K562 (cell line): Measurements from ENCODE around the gene IFNAR2. TPM values are rescaled to one million over a fixed set of nuclear protein-coding genes. Genes with fewer than 3 reads are reported as not detected.
A peak's percentile ranks its signal among the peaks of the same experiment; 100 is the strongest.

Experiments
- ATF7 ChIP-seq: fragments of 450-650 bp; IDR thresholded peaks from 2 replicates; pipeline ENCODE4 v1.7.1; 2014; ENCODE audit warnings: mild to moderate bottlenecking, moderate library complexity
- CSDE1 ChIP-seq, 2 experiments: fragments of 450-650 bp; IDR thresholded peaks; 2 replicates each; pipeline ENCODE4 v1.6.1; 2016; ENCODE audit warnings: mild to moderate bottlenecking in 1 of 2
- CUX1 ChIP-seq: fragments of 200-800 bp; sonication (Bioruptor generic); IDR thresholded peaks from 2 replicates; pipeline ENCODE4 v1.6.1; 2016; ENCODE audit warnings: missing genetic modification characterization, missing compliant biosample characterization
- FIP1L1 ChIP-seq: fragments of 200-400 bp; formaldehyde crosslinking; IDR thresholded peaks from 2 replicates; pipeline ENCODE4 v1.6.1; 2018; ENCODE audit warnings: mild to moderate bottlenecking, low read depth, low read length; ENCODE audit not compliant: poor library complexity, severe bottlenecking
- MAX ChIP-seq: sonication (generic); formaldehyde crosslinking; IDR thresholded peaks from 2 replicates; pipeline ENCODE4 v1.9.0; 2022; ENCODE audit warnings: mild to moderate bottlenecking, missing genetic modification reagents
- MAZ ChIP-seq, 2 experiments: fragments of 450-650 bp in 1 of 2; sonication (generic) in 1 of 2; formaldehyde crosslinking; IDR thresholded peaks in 1 of 2; conservative IDR thresholded peaks in 1 of 2; 2 replicates each; pipeline versions ENCODE4 v1.4.0 to v1.5.0; 2020; ENCODE audit warnings: mild to moderate bottlenecking in 1 of 2, missing genetic modification reagents in 1 of 2
- MEIS2 ChIP-seq: fragments of 450-650 bp; IDR thresholded peaks from 2 replicates; pipeline ENCODE4 v1.6.1; 2014; ENCODE audit warnings: mild to moderate bottlenecking; ENCODE audit not compliant: partially characterized antibody
- PRMT5 ChIP-seq: sonication (generic); formaldehyde crosslinking; IDR thresholded peaks from 2 replicates; pipeline ENCODE4 v1.5.0; 2020; ENCODE audit warnings: missing genetic modification reagents
- SAFB ChIP-seq: fragments of 200-400 bp; formaldehyde crosslinking; IDR thresholded peaks from 2 replicates; pipeline ENCODE4 v1.6.1; 2017; ENCODE audit warnings: low read depth, low read length, borderline replicate concordance
- SREBF2 ChIP-seq: sonication (generic); formaldehyde crosslinking; IDR thresholded peaks from 2 replicates; pipeline ENCODE4 v1.4.0; 2020; ENCODE audit warnings: mild to moderate bottlenecking, missing genetic modification reagents
- TAF15 ChIP-seq: fragments of 200-400 bp; formaldehyde crosslinking; IDR thresholded peaks from 2 replicates; pipeline ENCODE4 v1.6.1; 2017; ENCODE audit warnings: mild to moderate bottlenecking, low read depth, low read length, moderate library complexity
- TFE3 ChIP-seq: fragments of 450-650 bp; formaldehyde crosslinking; IDR thresholded peaks from 2 replicates; pipeline ENCODE4 v1.4.0; 2020; ENCODE audit warnings: mild to moderate bottlenecking, mixed read lengths
- USF2 ChIP-seq: sonication (generic); formaldehyde crosslinking; IDR thresholded peaks from 2 replicates; pipeline ENCODE4 v1.5.0; 2020; ENCODE audit warnings: missing genetic modification reagents
- XRCC4 ChIP-seq: IDR thresholded peaks from one replicate; pipeline ENCODE4 v1.6.1; 2011; ENCODE audit not compliant: insufficient read depth, insufficient read length; ENCODE audit errors: extremely low read depth
- ZBED1 ChIP-seq: IDR thresholded peaks from 2 replicates; pipeline ENCODE4 v1.6.1; 2014
- ZKSCAN8 ChIP-seq: fragments of 200-800 bp; sonication (Bioruptor generic); IDR thresholded peaks from 2 replicates; pipeline ENCODE4 v1.6.1; 2016; ENCODE audit warnings: missing genetic modification characterization, missing compliant biosample characterization
- ZNF133 ChIP-seq: fragments of 250-450 bp; sonication (Bioruptor Pico); IDR thresholded peaks from 2 replicates; pipeline ENCODE4 v1.4.0; 2020; ENCODE audit warnings: mild to moderate bottlenecking
- ZNF224 ChIP-seq: sonication (generic); formaldehyde crosslinking; IDR thresholded peaks from 2 replicates; pipeline ENCODE4 v1.8.0; 2022; ENCODE audit warnings: mild to moderate bottlenecking, missing genetic modification reagents
- ZNF263 ChIP-seq: sonication (generic); formaldehyde crosslinking; IDR thresholded peaks from 2 replicates; pipeline ENCODE4 v1.8.0; 2022; ENCODE audit warnings: mild to moderate bottlenecking, missing genetic modification reagents, borderline replicate concordance
- ZNF436 ChIP-seq: fragments of 250-450, 450-650 bp; sonication (Bioruptor Pico); formaldehyde crosslinking; IDR thresholded peaks from 2 replicates; pipeline ENCODE4 v1.7.0; 2020; ENCODE audit warnings: mild to moderate bottlenecking
- ZNF699 ChIP-seq: fragments of 250-450 bp; sonication (Bioruptor Pico); IDR thresholded peaks from 2 replicates; pipeline ENCODE4 v1.8.0; 2021; ENCODE audit warnings: mild to moderate bottlenecking, moderate library complexity; ENCODE audit not compliant: insufficient replicate concordance
- polyA plus RNA-seq, 8 experiments: library from polyadenylated mRNA; depleted of rRNA in 4 of 8; stranded (reverse) in 5 of 8; unstranded in 3 of 8; fragments of >200 nt; fragmentation: Nextera tagmentation in 2 of 8; fragmentation: Illumina TruSeq in 1 of 8; extraction: Ambion mirVana in 2 of 8; extraction: Trizol in 1 of 8; gene quantifications; 2 replicates each; pipeline versions ENCODE4 v1.2.1 to v1.2.3, GENCODE V29; 2011 to 2014; ENCODE audit warnings: inconsistent platforms in 1 of 8, missing spikeins in 1 of 8
- total RNA-seq, 7 experiments: library from RNA; depleted of rRNA in 6 of 7; stranded (reverse); fragments of >200 nt in 6 of 7; fragmentation: Illumina TruSeq in 2 of 7; extraction: Trizol in 2 of 7; gene quantifications; 2 replicates each; pipeline versions ENCODE4 v1.2.1 to v1.2.3, GENCODE V29; 2011 to 2021; ENCODE audit warnings: low replicate concordance in 1 of 7

IFNAR2 gene
- total and polyA plus RNA-seq, 9 of the 15 experiments (the other 6 are each of a cell fraction or from before 2014, with no cell fraction given) = 1.7 to 48.3 (median 8.4) TPM

- TF ChIP-seq XRCC4 (no peak), ATF7 (peak; percentile 52; the same call in 1 of the 2 replicates), CUX1 (CRISPR knock-in tag) (no peak), ZNF224 (CRISPR knock-in tag) (no peak), ZNF436 (CRISPR knock-in tag) (no peak), MEIS2 (no peak), USF2 (CRISPR knock-in tag) (peak; percentile 2; the same call in 1 of the 2 replicates), ZKSCAN8 (no peak), TFE3 (CRISPR knock-in tag) (no peak), CSDE1 (IDR thresholded peaks at IDR 0.05) (no peak), ZNF263 (CRISPR knock-in tag) (no peak), PRMT5 (CRISPR knock-in tag) (0 out of 2 replicates have a peak, but pooled peaks have one; percentile 16), MAZ (CRISPR knock-in tag; conservative IDR thresholded peaks at IDR 0.05 in 1 of 2, IDR thresholded peaks at IDR 0.05 in 1 of 2) (peak in 1 of 2 experiments; percentile 57; a peak in 2 of 4 replicates), TAF15 (no peak), SAFB (no peak), SREBF2 (CRISPR knock-in tag) (no peak), ZNF699 (CRISPR knock-in tag) (no peak), MAX (CRISPR knock-in tag) (peak; percentile 40; the same call in 1 of the 2 replicates), ZBED1 (no peak), FIP1L1 (no peak), ZNF133 (CRISPR knock-in tag) (0 out of 2 replicates have a peak, but pooled peaks have one; percentile 37)
Observed at GRCh38 chr21:33229784-33230544, at the start of gene IFNAR2 (continued).
